AG04449 (cell line): ENCODE results near the gene OBP2B.

Source experiments
- CTCF ChIA-PET: fragments of 350-600 bp; formaldehyde crosslinking; extraction: SDS; loops from one replicate; lab custom pipeline; 2021; ENCODE audit warnings: antibody characterized with exemption; lab: Yijun Ruan, JAX
- POLR2A ChIA-PET: fragments of 400-600, 350-600 bp; formaldehyde crosslinking; extraction: SDS; loops from one replicate; lab custom pipeline; 2020; ENCODE audit warnings: antibody characterized with exemption, inconsistent platforms; lab: Yijun Ruan, JAX
- DNase-seq: peaks from one replicate; pipeline ENCODE4 v3.0.0-alpha.2; 2010; ENCODE audit warnings: low read depth, low spot score
- H3K4me3 ChIP-seq: 2 replicates; pipeline ENCODE4 v1.5.1; 2011; ENCODE audit warnings: low read depth, mild to moderate bottlenecking, control low read depth, low read length
- CTCF ChIP-seq: IDR thresholded peaks from one replicate; pipeline ENCODE4 v1.5.1; 2011; ENCODE audit warnings: mild to moderate bottlenecking, moderate library complexity, low read length, control low read depth, inconsistent platforms; ENCODE audit not compliant: insufficient read depth; ENCODE audit errors: missing control alignments

Gene OBP2B

DNA sequence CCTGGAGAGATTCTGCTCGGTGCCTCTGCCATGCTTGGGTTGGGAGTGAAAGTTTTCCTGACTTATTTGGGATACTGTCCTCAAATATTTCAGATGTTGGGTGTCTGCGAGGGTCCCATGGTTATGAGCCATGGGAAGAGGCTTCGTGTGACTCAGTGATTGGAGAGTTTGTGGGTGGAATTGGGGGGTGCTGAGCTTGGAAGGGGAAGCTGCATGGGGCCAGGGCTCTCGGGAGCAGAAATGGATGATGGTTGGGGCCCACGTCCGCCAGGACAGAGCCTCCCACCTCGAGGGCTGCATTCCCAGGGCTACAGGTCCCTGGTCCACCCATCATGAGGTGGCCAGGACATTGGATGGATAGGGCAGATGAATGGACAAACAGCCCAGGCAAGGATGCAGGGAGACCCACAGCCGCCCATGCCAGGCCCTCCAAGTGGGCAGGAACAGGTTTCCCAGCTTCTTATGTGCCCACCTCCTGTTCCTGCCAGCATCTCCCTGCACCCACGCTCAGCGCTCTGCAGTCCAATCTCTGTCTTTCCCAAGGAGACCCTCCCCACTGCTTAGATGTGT lies 5.5 kb downstream of the OBP2B start:
- TF ChIP-seq CTCF, result no peak
- H3K4me3 ChIP-seq, result no peak overlapping the region
- POLR2A ChIA-PET, result no interaction called here
- CTCF ChIA-PET, result no interaction called here
- no peak for DNase-seq

- CTCF ChIA-PET, result interaction anchor here (1.4 to 2.3 kb wide), 2 partner anchors 13 to 16 kb away, joined by 6 to 13 read pairs; no protein-coding TSS in a partner anchor
- no peak for DNase-seq
- no peak overlapping the region for H3K4me3 ChIP-seq
- no peak for TF ChIP-seq CTCF
- POLR2A ChIA-PET, result no interaction called here
Observed at GRCh38 chr9:133202688-133203453, 6.2 kb downstream of the OBP2B start.

DNA sequence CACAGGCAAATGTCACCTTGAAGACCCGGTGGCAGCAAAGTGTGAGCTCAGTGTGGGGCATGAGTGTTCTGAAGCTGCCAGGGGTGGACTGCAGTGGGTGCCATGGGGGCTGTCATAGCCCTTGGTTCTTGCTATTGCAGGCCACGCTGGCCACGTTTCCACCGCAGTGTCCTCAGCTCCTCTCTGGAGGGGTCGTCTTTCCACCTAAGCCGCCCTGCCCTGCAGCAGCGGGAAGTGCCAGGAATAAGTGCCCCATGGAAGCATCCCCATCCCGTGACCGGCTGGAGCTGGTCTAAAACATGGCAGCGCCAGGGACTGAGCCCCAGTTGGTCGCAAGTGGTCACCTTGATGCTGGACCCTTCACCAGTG lies 6.9 kb downstream of the OBP2B start:
- ChIA-PET POLR2A (no interaction called here), CTCF (interaction anchor here (1.0 to 2.3 kb wide), 3 partner anchors 10 to 15 kb away, joined by 3 to 13 read pairs (median 6); no protein-coding TSS in a partner anchor)
- TF ChIP-seq CTCF, result no peak
- no peak overlapping the region for H3K4me3 ChIP-seq
- DNase-seq, result no peak

DNA sequence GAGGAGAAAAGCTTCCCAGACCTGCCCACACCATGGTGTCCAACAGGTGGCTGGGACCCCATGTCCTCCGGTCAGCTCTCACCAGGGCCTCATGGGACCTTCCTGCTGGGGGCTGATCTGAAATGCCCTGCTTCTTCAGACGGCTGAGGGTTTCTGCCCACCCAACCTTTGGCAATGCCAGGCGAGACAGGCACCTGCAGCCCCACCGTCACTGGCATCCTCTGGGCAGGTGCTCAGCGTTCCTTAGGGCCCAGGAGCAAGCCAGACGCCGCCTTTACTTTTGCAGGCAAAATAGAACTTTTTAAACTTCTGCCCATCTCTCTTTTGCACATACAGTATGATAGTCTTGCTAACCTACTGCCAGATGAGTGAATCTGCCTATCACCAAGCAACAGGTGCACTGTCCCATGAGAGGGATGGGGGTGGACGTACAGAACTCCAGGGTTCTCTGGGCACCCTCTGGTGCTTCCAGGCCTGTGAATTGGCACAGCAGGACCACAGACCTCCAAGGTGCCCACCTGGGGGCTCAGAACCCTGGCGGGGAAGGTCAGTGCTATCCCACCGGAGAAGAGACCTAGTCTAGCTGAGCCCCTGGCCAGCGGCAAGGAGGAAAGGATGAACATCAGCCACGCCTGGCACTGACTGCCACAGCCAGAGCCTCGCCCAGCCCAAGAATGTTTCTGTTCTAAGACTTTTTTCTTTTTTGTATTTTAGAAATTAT lies 7.5 kb downstream of the OBP2B start:
- ChIA-PET CTCF (interaction anchor here (1.0 to 2.3 kb wide), 3 partner anchors 9 to 15 kb away, joined by 3 to 13 read pairs (median 6); no protein-coding TSS in a partner anchor), POLR2A (no interaction called here)
- no peak for DNase-seq
- TF ChIP-seq CTCF, result no peak
- H3K4me3 ChIP-seq, result no peak overlapping the region

- ChIA-PET POLR2A (no interaction called here), CTCF (interaction anchor here (1.2 to 2.3 kb wide), 4 partner anchors 12 to 18 kb away, joined by 5 to 17 read pairs (median 10); no protein-coding TSS in a partner anchor)
- TF ChIP-seq CTCF, result no peak
- no peak for DNase-seq
- H3K4me3 ChIP-seq, result no peak overlapping the region
Observed at GRCh38 chr9:133200631-133201030, 8.4 kb downstream of the OBP2B start.
